OCI-LY3 (cell line): ENCODE results near the gene NVL.

Experiments
- CTCF ChIP-seq: fragments of 200-600, 300-600 bp; sonication (generic); IDR thresholded peaks from 2 replicates; pipeline ENCODE4 v1.5.1; 2014; ENCODE audit warnings: antibody characterized with exemption, low read length, low read depth
- EZH2phosphoT487 ChIP-seq: fragments of 200-600 bp; shearing (Covaris generic); IDR thresholded peaks from 2 replicates; pipeline ENCODE4 v1.6.1; 2018; ENCODE audit warnings: antibody characterized with exemption, mixed run types, low read depth

- TF ChIP-seq EZH2phosphoT487 (no peak), CTCF (no peak)
Observed at GRCh38 chr1:224223819-224224714, 105.9 kb downstream of the NVL start.
